HL-60/S4 (cell line): Measurements from ENCODE around the gene TRIM28.
"Not testable (repeated sequence)": the region's sequence is repeated elsewhere in the genome, so short reads cannot be mapped to it uniquely, and the experiment has no call there.

ENCODE experiments used
- in situ Hi-C: fragments of 300-500 bp; cut with MboI; formaldehyde crosslinking; loops from 2 replicates; pipeline ENCODE4 v1.14.3; 2022; ENCODE audit warnings: low sequenced_read_pairs

TRIM28 gene

GRCh38 chr19:58518256-58519086 lies 25.4 kb upstream of the TRIM28 start:
- in situ Hi-C loops: no loop called here

GRCh38 chr19:58519087-58519354 lies 24.8 kb upstream of the TRIM28 start:
- in situ Hi-C loops: no loop called here

- in situ Hi-C loops: no loop called here
Measured at GRCh38 chr19:58519355-58520256, 24.3 kb upstream of the TRIM28 start, which contains the start of gene ZBTB45. TSS of gene ZBTB45 (minus strand) at chr19:58519810. CDS start at chr19:58517673, 2,137 bp downstream.

GRCh38 chr19:58520257-58520599 lies 23.6 kb upstream of the TRIM28 start:
- in situ Hi-C loops: no loop called here

- in situ Hi-C loops: no loop called here
Measured at GRCh38 chr19:58521651-58522050, 22.2 kb upstream of the TRIM28 start.

GRCh38 chr19:58522709-58523108 lies 21.2 kb upstream of the TRIM28 start:
- in situ Hi-C loops: no loop called here

GRCh38 chr19:58529405-58529804 lies 14.5 kb upstream of the TRIM28 start:
- in situ Hi-C loops: no loop called here

- in situ Hi-C loops: no loop called here
Measured at GRCh38 chr19:58531034-58531840, 12.6 kb upstream of the TRIM28 start.

- in situ Hi-C loops: no loop called here
Measured at GRCh38 chr19:58535857-58536256, 8.0 kb upstream of the TRIM28 start.

GRCh38 chr19:58536852-58537798 lies 6.7 kb upstream of the TRIM28 start:
- in situ Hi-C loops: no loop called here

GRCh38 chr19:58538257-58539168 lies 5.4 kb upstream of the TRIM28 start:
- in situ Hi-C loops: no loop called here

GRCh38 chr19:58539169-58539559 lies 4.7 kb upstream of the TRIM28 start:
- in situ Hi-C loops: not testable (repeated sequence)

- in situ Hi-C loops: not testable (repeated sequence)
Measured at GRCh38 chr19:58542641-58543372, 1.1 kb upstream of the TRIM28 start.

GRCh38 chr19:58544591-58545285 lies 874 bp downstream of the TRIM28 start:
- in situ Hi-C loops: no loop called here

GRCh38 chr19:58545286-58546018 lies 1.6 kb downstream of the TRIM28 start:
- in situ Hi-C loops: no loop called here

- in situ Hi-C loops: no loop called here
Measured at GRCh38 chr19:58546019-58546530, 2.2 kb downstream of the TRIM28 start.
